ENCODE results near the gene TIMELESS. TPM values are rescaled to one million over a fixed set of nuclear protein-coding genes. Genes with fewer than 3 reads are reported as not detected.
A peak's percentile ranks its signal among the peaks of the same experiment; 100 is the strongest.

TIMELESS gene
- total RNA-seq, 1 experiment from 2014 or later: 26.5 TPM

DNA sequence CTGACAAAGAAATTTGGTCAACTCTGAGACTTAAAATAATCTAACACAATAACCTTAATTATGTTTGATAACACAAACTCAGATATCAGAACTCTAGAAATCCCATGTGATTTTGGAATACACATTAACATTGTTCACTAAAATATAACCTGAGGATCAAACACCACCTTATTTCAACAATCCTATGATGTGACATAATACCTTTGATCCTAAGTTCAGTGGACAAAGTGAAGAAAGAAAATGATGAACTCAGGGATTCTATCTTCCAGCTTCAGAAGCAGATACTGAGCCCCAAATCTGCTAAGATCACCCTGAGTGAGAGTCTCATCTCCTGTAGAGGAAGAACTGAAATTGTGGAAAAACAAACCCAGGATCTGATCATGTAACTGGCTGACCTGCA is 50.9 kb downstream of the TIMELESS start:
- Histone ChIP-seq H4K20me1 (ENCODE audit: low read length) (no peaks in the 10 kb centered on the region), H3K4me3 (ENCODE audit: low read length) (no peak overlapping the region), H3K9me2 (replicated peaks; ENCODE audit: low read length) (no peaks in the 10 kb centered on the region), H3K9ac (ENCODE audit: low read length) (no peak overlapping the region), H3K9me3 (ENCODE audit: low read length) (no peaks in the 10 kb centered on the region), H3K4me2 (ENCODE audit: low read length) (no peak overlapping the region), H3K36me3 (ENCODE audit: low read depth, low read length) (no peaks in the 10 kb centered on the region), H3K4me1 (ENCODE audit: insufficient read depth, low read length) (no peaks in the 10 kb centered on the region), H3K79me2 (ENCODE audit: low read length) (no peaks in the 10 kb centered on the region), H3K27me3 (ENCODE audit: low read length) (no peaks in the 10 kb centered on the region), H3K27ac (ENCODE audit: low read length) (no peak overlapping the region), H3F3A (ENCODE audit: low read length, unreplicated experiment) (no peaks in the 10 kb centered on the region), H2AFZ (ENCODE audit: low read length) (no peak overlapping the region)
- TF ChIP-seq EZH2phosphoT487 (IDR thresholded peaks at IDR 0.05; ENCODE audit: borderline replicate concordance, low read length) (no peak), EZH2 (IDR thresholded peaks at IDR 0.05; ENCODE audit: low read length, unreplicated experiment) (no peak)
- TF ChIP-seq, protein P1, sequence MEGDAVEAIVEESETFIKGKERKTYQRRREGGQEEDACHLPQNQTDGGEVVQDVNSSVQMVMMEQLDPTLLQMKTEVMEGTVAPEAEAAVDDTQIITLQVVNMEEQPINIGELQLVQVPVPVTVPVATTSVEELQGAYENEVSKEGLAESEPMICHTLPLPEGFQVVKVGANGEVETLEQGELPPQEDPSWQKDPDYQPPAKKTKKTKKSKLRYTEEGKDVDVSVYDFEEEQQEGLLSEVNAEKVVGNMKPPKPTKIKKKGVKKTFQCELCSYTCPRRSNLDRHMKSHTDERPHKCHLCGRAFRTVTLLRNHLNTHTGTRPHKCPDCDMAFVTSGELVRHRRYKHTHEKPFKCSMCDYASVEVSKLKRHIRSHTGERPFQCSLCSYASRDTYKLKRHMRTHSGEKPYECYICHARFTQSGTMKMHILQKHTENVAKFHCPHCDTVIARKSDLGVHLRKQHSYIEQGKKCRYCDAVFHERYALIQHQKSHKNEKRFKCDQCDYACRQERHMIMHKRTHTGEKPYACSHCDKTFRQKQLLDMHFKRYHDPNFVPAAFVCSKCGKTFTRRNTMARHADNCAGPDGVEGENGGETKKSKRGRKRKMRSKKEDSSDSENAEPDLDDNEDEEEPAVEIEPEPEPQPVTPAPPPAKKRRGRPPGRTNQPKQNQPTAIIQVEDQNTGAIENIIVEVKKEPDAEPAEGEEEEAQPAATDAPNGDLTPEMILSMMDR (conservative IDR thresholded peaks at IDR 0.05; ENCODE audit: low read depth, low read length): no peak
- BruUV-seq (replicated peaks): no TSS peak
- intact Hi-C loops (cut with micrococcal nuclease): no loop called here
- DNase-seq (no peak), ATAC-seq (no peak)
- CTCF ChIA-PET: no interaction called here
- POLR2A ChIA-PET (ENCODE audit: unreplicated experiment): interaction anchor here (0.6 kb wide), 1 partner anchor 115 kb away, joined by 3 read pairs; no protein-coding TSS in a partner anchor

DNA sequence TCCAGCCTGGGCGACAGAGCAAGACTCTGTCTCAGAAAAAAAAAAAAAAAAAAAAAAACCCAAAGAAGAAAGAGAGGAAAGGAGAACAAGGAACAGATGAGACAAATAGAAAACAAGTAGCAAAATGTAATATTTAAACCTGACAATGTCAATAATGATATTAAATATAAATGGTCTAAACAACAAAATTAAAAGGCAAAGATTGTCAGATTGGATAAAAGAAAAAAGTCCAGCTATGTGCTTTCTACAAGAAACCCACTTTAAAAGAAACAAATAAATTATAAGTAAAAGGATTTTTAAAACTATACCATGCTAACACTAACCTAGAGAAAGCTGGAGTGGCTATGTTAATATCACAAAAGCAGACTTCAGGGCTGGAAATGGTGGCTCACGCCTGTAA is 56.9 kb downstream of the TIMELESS start:
- H3K27me3 ChIP-seq (ENCODE audit: low read length): no peaks in the 10 kb centered on the region
- H3K9me3 ChIP-seq (ENCODE audit: low read length): no peaks in the 10 kb centered on the region
- no peaks in the 10 kb centered on the region for H3K9me2 ChIP-seq (replicated peaks; ENCODE audit: low read length)
- no peaks in the 10 kb centered on the region for H3K36me3 ChIP-seq (ENCODE audit: low read depth, low read length)
- no peak overlapping the region for H3K4me3 ChIP-seq (ENCODE audit: low read length)
- no peak overlapping the region for H3K4me2 ChIP-seq (ENCODE audit: low read length)
- TF ChIP-seq, protein P1 (conservative IDR thresholded peaks at IDR 0.05; ENCODE audit: low read depth, low read length): no peak
- TF ChIP-seq EZH2 (IDR thresholded peaks at IDR 0.05; ENCODE audit: low read length, unreplicated experiment) (no peak), EZH2phosphoT487 (IDR thresholded peaks at IDR 0.05; ENCODE audit: borderline replicate concordance, low read length) (no peak)
- CTCF ChIA-PET: interaction anchor here (1.2 kb wide), 1 partner anchor 72 kb away, joined by 4 read pairs; no protein-coding TSS in a partner anchor
- POLR2A ChIA-PET (ENCODE audit: unreplicated experiment): no interaction called here
- intact Hi-C loops (cut with micrococcal nuclease): no loop called here
- no peaks in the 10 kb centered on the region for H3K4me1 ChIP-seq (ENCODE audit: insufficient read depth, low read length)
- no peak overlapping the region for H3K9ac ChIP-seq (ENCODE audit: low read length)
- H3F3A ChIP-seq (ENCODE audit: low read length, unreplicated experiment): no peaks in the 10 kb centered on the region
- no peak overlapping the region for H3K27ac ChIP-seq (ENCODE audit: low read length)
- ATAC-seq (no peak), DNase-seq (no peak)
- no TSS peak for BruUV-seq (replicated peaks)
- no peaks in the 10 kb centered on the region for H4K20me1 ChIP-seq (ENCODE audit: low read length)
- H3K79me2 ChIP-seq (ENCODE audit: low read length): no peaks in the 10 kb centered on the region
- no peak overlapping the region for H2AFZ ChIP-seq (ENCODE audit: low read length)

DNA sequence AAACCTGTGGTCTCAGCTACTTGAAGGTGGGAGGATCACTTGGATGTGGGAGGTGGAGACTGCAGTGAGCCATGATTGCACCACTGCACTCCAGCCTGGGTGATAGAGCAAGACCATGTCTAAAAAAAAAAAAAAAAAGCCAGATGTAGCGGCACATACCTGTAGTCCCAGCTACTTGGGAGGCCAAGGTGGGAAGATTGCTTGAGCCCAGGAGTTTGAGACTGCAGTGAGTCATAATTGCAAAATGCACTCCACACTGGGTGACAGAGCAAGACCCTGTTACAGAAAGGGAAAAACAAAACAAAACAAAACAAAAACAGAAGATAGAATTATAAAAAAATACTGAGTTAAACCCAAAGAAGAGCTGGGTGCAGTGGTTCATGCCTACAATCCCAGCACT is 57.5 kb downstream of the TIMELESS start:
- no peaks in the 10 kb centered on the region for H3K9me3 ChIP-seq (ENCODE audit: low read length)
- CTCF ChIA-PET: no interaction called here

More for the DNA sequence above, 57.5 kb downstream of the TIMELESS start:
- Histone ChIP-seq H3K4me2 (ENCODE audit: low read length) (no peak overlapping the region), H2AFZ (ENCODE audit: low read length) (no peak overlapping the region), H3K27ac (ENCODE audit: low read length) (no peak overlapping the region), H3K79me2 (ENCODE audit: low read length) (no peaks in the 10 kb centered on the region), H3K9me2 (replicated peaks; ENCODE audit: low read length) (no peaks in the 10 kb centered on the region), H3K4me1 (ENCODE audit: insufficient read depth, low read length) (no peaks in the 10 kb centered on the region), H3K27me3 (ENCODE audit: low read length) (no peaks in the 10 kb centered on the region), H4K20me1 (ENCODE audit: low read length) (no peaks in the 10 kb centered on the region), H3K4me3 (ENCODE audit: low read length) (no peak overlapping the region), H3K9ac (ENCODE audit: low read length) (no peak overlapping the region), H3F3A (ENCODE audit: low read length, unreplicated experiment) (no peaks in the 10 kb centered on the region), H3K36me3 (ENCODE audit: low read depth, low read length) (no peaks in the 10 kb centered on the region)
- TF ChIP-seq, protein P1 (conservative IDR thresholded peaks at IDR 0.05; ENCODE audit: low read depth, low read length): no peak
- TF ChIP-seq EZH2phosphoT487 (IDR thresholded peaks at IDR 0.05; ENCODE audit: borderline replicate concordance, low read length) (no peak), EZH2 (IDR thresholded peaks at IDR 0.05; ENCODE audit: low read length, unreplicated experiment) (no peak)
- POLR2A ChIA-PET (ENCODE audit: unreplicated experiment): no interaction called here
- intact Hi-C loops (cut with micrococcal nuclease): no loop called here
- ATAC-seq (no peak), DNase-seq (peak; percentile 8)
- no TSS peak for BruUV-seq (replicated peaks)
